D341Med (cell line): ENCODE results near the gene VPS25.
A peak's percentile ranks its signal among the peaks of the same experiment; 100 is the strongest.

Experiments
- DNase-seq: peaks from one replicate; pipeline ENCODE4 v3.0.0; 2012; ENCODE audit warnings: low spot score

The VPS25 gene

GRCh38 chr17:42795465-42795864 is 22.2 kb downstream of the VPS25 start:
- no peak for DNase-seq

- DNase-seq, result no peak
Measured at GRCh38 chr17:42796066-42796758, 23.0 kb downstream of the VPS25 start.

GRCh38 chr17:42797067-42798007 is 24.1 kb downstream of the VPS25 start:
- no peak for DNase-seq

- no peak for DNase-seq
Measured at GRCh38 chr17:42798011-42798382, 24.7 kb downstream of the VPS25 start.

GRCh38 chr17:42798383-42799380 is 25.4 kb downstream of the VPS25 start, which contains the start of the genes CNTD1 and COA3:
Gene CNTD1, plus strand, starts transcription at chr17:42798861. Its CDS starts 207 bp downstream, at chr17:42799068.
Gene COA3, minus strand, starts transcription at chr17:42798704. Its CDS starts 23 bp downstream, at chr17:42798681.
- DNase-seq, result peak; percentile 99

GRCh38 chr17:42803074-42803883 is 30.0 kb downstream of the VPS25 start:
- DNase-seq, result no peak

- no peak for DNase-seq
Measured at GRCh38 chr17:42804918-42805367, 31.7 kb downstream of the VPS25 start.

- DNase-seq, result no peak
Measured at GRCh38 chr17:42806249-42806648, 33.0 kb downstream of the VPS25 start.

- DNase-seq, result no peak
Measured at GRCh38 chr17:42809250-42809649, 36.0 kb downstream of the VPS25 start.

GRCh38 chr17:42814633-42815399 is 41.6 kb downstream of the VPS25 start:
- DNase-seq, result no peak

- DNase-seq, result no peak
Measured at GRCh38 chr17:42817866-42818265, 44.6 kb downstream of the VPS25 start.

GRCh38 chr17:42818379-42818778 is 45.1 kb downstream of the VPS25 start:
- no peak for DNase-seq

GRCh38 chr17:42819939-42820535 is 46.8 kb downstream of the VPS25 start:
- peak; percentile 81 for DNase-seq

- DNase-seq, result no peak
Measured at GRCh38 chr17:42821176-42821575, 47.9 kb downstream of the VPS25 start.

GRCh38 chr17:42827472-42827871 is 54.2 kb downstream of the VPS25 start:
- DNase-seq, result no peak
